OCI-LY1 (cell line): ENCODE data around the gene CHST15.

Experiments
- H2AFZ ChIP-seq: fragments of 200-600 bp; sonication (generic), shearing (Covaris generic); 2 replicates; pipeline ENCODE4 v1.6.0; 2014; ENCODE audit warnings: antibody characterized with exemption, mild to moderate bottlenecking, low read length
- H3F3A ChIP-seq: fragments of 200-600 bp; sonication (generic), shearing (Covaris generic); 2 replicates; pipeline ENCODE4 v1.6.0; 2014; ENCODE audit warnings: mild to moderate bottlenecking, antibody characterized with exemption, low read length, moderate library complexity; ENCODE audit not compliant: insufficient read depth
- H3K27ac ChIP-seq: fragments of 200-600 bp; sonication (generic); 2 replicates; pipeline ENCODE4 v1.5.1; 2014; ENCODE audit warnings: low read length, mixed run types, mild to moderate bottlenecking, low read depth; ENCODE audit not compliant: poor library complexity, severe bottlenecking
- H3K27me3 ChIP-seq: fragments of 200-600 bp; sonication (generic); 2 replicates; pipeline ENCODE4 v1.6.0; 2014; ENCODE audit warnings: antibody characterized with exemption, mild to moderate bottlenecking, low read length, moderate library complexity; ENCODE audit not compliant: insufficient read depth
- H3K36me3 ChIP-seq: fragments of 200-600 bp; sonication (generic); 2 replicates; pipeline ENCODE4 v1.6.1; 2014; ENCODE audit warnings: mild to moderate bottlenecking, antibody characterized with exemption, low read length, moderate library complexity, mixed read lengths; ENCODE audit not compliant: insufficient read depth
- H3K4me1 ChIP-seq: fragments of 200-600 bp; sonication (generic); 2 replicates; pipeline ENCODE4 v1.5.1; 2014; ENCODE audit warnings: mild to moderate bottlenecking, low read length, moderate library complexity; ENCODE audit not compliant: insufficient read depth, severe bottlenecking
- H3K4me2 ChIP-seq: fragments of 200-600 bp; sonication (generic), shearing (Covaris generic); 2 replicates; pipeline ENCODE4 v1.6.1; 2014; ENCODE audit warnings: low read length
- H3K4me3 ChIP-seq: fragments of 200-600 bp; sonication (generic); 2 replicates; pipeline ENCODE4 v1.5.1; 2014; ENCODE audit warnings: low read length, low read depth, mild to moderate bottlenecking, mixed read lengths; ENCODE audit not compliant: poor library complexity, severe bottlenecking
- H3K79me2 ChIP-seq: fragments of 200-600 bp; shearing (Covaris generic); 2 replicates; pipeline ENCODE4 v1.6.1; 2016; ENCODE audit warnings: mixed run types, low read length, mixed read lengths; ENCODE audit not compliant: insufficient read depth
- H3K9ac ChIP-seq: fragments of 200-600 bp; sonication (generic), shearing (Covaris generic); 2 replicates; pipeline ENCODE4 v1.6.1; 2014; ENCODE audit warnings: mild to moderate bottlenecking, low read length, mixed read lengths
- H3K9me2 ChIP-seq: fragments of 200-600 bp; sonication (generic), shearing (Covaris generic); 2 replicates; pipeline ENCODE4 v1.6.1; 2014; ENCODE audit warnings: low read depth, mild to moderate bottlenecking, low read length, mixed read lengths
- H3K9me3 ChIP-seq: fragments of 200-600 bp; shearing (Covaris generic); 2 replicates; pipeline ENCODE4 v1.6.1; 2014; ENCODE audit warnings: low read length, mixed read lengths
- H4K20me1 ChIP-seq: fragments of 200-600 bp; sonication (generic), shearing (Covaris generic); 2 replicates; pipeline ENCODE4 v1.6.0; 2016; ENCODE audit warnings: mild to moderate bottlenecking, low read length; ENCODE audit not compliant: insufficient read depth
- CTCF ChIP-seq: fragments of 200-600 bp; sonication (generic), shearing (Covaris generic); IDR thresholded peaks from 2 replicates; pipeline ENCODE4 v1.5.1; 2017; ENCODE audit warnings: mild to moderate bottlenecking, antibody characterized with exemption, low read length, moderate library complexity, mixed read lengths
- EZH2 ChIP-seq: fragments of 200-600 bp; sonication (generic), shearing (Covaris generic); IDR thresholded peaks from 2 replicates; pipeline ENCODE4 v1.8.0; 2017; ENCODE audit warnings: borderline replicate concordance, mixed run types, mild to moderate bottlenecking, antibody characterized with exemption, low read length, moderate library complexity, mixed read lengths

The CHST15 gene

GRCh38 chr10:124001391-124002148, 91.8 kb downstream of the CHST15 start:
- Histone ChIP-seq H3K9ac (no peak overlapping the region), H3K27ac (no peak overlapping the region), H3K4me3 (no peak overlapping the region), H4K20me1 (no peaks in the 10 kb centered on the region), H3K27me3 (no peaks in the 10 kb centered on the region; the same call in 1 of the 2 replicates), H3K4me2 (no peak overlapping the region), H3K36me3 (peaks cover 6% of the 10 kb centered on the region), H3K79me2 (no peaks in the 10 kb centered on the region), H3F3A (no peaks in the 10 kb centered on the region), H3K9me2 (no peaks in the 10 kb centered on the region), H3K4me1 (peaks cover 27% of the 10 kb centered on the region), H3K9me3 (no peaks in the 10 kb centered on the region), H2AFZ (no peak overlapping the region)
- TF ChIP-seq CTCF: no peak
- no peak for TF ChIP-seq EZH2

GRCh38 chr10:124000792-124001201, 92.6 kb downstream of the CHST15 start:
- Histone ChIP-seq H3K9ac (no peak overlapping the region), H3K27ac (no peak overlapping the region), H3K4me1 (peaks cover 30% of the 10 kb centered on the region), H3K27me3 (no peaks in the 10 kb centered on the region; the same call in 1 of the 2 replicates), H2AFZ (no peak overlapping the region), H3K4me2 (no peak overlapping the region), H3K9me2 (no peaks in the 10 kb centered on the region), H3K4me3 (no peak overlapping the region), H4K20me1 (no peaks in the 10 kb centered on the region), H3K9me3 (no peaks in the 10 kb centered on the region), H3K79me2 (no peaks in the 10 kb centered on the region), H3F3A (no peaks in the 10 kb centered on the region), H3K36me3 (no peaks in the 10 kb centered on the region)
- TF ChIP-seq CTCF (no peak), EZH2 (no peak)

DNA sequence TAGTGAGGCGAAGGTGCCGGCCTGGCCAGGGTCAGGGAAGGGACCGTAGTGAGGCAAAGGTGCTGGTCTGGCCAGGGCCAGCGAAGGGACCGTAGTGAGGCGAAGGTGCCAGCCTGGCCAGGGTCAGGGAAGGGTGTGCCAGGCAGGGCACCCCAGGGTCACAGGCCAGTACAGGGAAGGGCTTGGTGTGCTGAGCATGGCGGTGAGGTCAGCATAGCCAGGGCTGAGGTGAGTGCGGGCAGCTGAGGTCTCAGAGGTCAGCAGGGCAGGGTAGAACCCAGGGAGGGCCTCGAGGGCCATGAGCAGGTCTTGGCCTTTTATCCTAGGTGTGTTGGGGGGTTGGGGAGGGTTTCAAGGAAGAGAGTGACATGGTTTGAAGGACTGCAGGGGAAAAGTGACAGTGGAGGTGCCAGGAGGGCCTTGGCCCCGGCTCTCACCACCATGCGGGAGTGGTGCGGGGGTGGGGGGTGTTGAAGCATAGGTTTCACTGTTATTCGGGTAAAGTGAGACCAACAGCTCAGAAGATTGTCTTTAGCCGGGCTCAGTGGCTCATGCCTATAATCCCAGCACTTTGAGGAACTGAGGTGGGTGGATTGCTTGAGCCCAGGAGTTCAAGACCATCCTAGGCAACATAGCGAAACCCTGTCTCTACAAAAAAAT, 93.3 kb downstream of the CHST15 start:
- Histone ChIP-seq H3F3A (no peaks in the 10 kb centered on the region), H3K9me2 (no peaks in the 10 kb centered on the region), H4K20me1 (no peaks in the 10 kb centered on the region), H3K9me3 (no peaks in the 10 kb centered on the region), H3K27me3 (no peaks in the 10 kb centered on the region; the same call in 1 of the 2 replicates), H3K9ac (no peak overlapping the region), H3K4me1 (peaks cover 33% of the 10 kb centered on the region), H3K4me2 (no peak overlapping the region), H2AFZ (no peak overlapping the region), H3K27ac (no peak overlapping the region), H3K4me3 (no peak overlapping the region), H3K36me3 (no peaks in the 10 kb centered on the region), H3K79me2 (no peaks in the 10 kb centered on the region)
- TF ChIP-seq CTCF: no peak
- no peak for TF ChIP-seq EZH2
